Progenitor cell of endocrine pancreas (in vitro differentiated cells): ENCODE data around the gene MZT2A. TPM values are rescaled to one million over a fixed set of nuclear protein-coding genes. Genes with fewer than 3 reads are reported as not detected.
"Not testable (repeated sequence)": the region's sequence is repeated elsewhere in the genome, so short reads cannot be mapped to it uniquely, and the experiment has no call there.

ENCODE experiments used
- DNase-seq: peaks from one replicate; pipeline ENCODE4 v3.0.0; 2021; ENCODE audit warnings: low spot score; ENCODE audit not compliant: unreplicated experiment
- H3K27ac Mint-ChIP-seq: 2 replicates; pipeline ENCODE4 v1.8.0; 2021; ENCODE audit warnings: mild to moderate bottlenecking, moderate library complexity, mixed read lengths
- H3K27me3 Mint-ChIP-seq: 2 replicates; pipeline ENCODE4 v1.8.0; 2021; ENCODE audit warnings: mixed read lengths
- H3K36me3 Mint-ChIP-seq: 2 replicates; pipeline ENCODE4 v1.8.0; 2022; ENCODE audit warnings: mixed read lengths; ENCODE audit not compliant: insufficient read depth
- H3K4me1 Mint-ChIP-seq: 2 replicates; pipeline ENCODE4 v1.8.0; 2021; ENCODE audit warnings: low read depth, mixed read lengths
- H3K4me3 Mint-ChIP-seq: 2 replicates; pipeline ENCODE4 v1.8.0; 2021; ENCODE audit warnings: low read depth, mild to moderate bottlenecking, moderate library complexity, mixed read lengths
- H3K9me3 Mint-ChIP-seq: 2 replicates; pipeline ENCODE4 v1.8.0; 2021; ENCODE audit warnings: low read depth, mixed read lengths
- total RNA-seq: library from RNA; stranded (reverse); gene quantifications from 2 replicates; pipeline ENCODE4 v1.2.1, GENCODE V29; 2021
- TF ChIP-seq, protein P1 (sequence below): fragments of 200-600 bp; sonication (generic); IDR thresholded peaks from one replicate; pipeline ENCODE4 v1.5.0; 2021; ENCODE audit warnings: antibody characterized with exemption, mild to moderate bottlenecking; ENCODE audit not compliant: unreplicated experiment

Gene MZT2A
- total RNA-seq, 1 donor from 2014 or later = 69.5 TPM

DNA sequence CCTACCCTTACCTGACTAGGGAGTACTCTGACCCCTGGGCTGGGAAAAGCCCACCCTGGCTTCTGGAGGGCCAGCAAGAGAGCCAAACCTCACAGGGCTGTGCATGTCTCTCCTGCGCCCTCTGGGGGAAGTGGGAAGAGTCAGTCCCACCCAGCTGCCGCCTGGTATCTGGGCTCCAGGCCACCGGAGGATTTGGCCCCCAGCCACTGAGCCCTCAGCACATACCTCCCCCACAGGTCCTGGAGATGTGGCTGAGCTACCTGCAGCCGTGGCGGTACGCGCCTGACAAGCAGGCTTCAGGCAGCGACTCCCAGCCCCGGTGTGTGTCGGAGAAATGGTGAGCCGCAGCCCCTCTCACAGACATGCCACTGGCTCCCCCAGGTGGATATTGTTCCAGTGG is 24.4 kb upstream of the MZT2A start:
- H3K4me3 Mint-ChIP-seq, H3K27ac Mint-ChIP-seq, H3K9me3 Mint-ChIP-seq, H3K27me3 Mint-ChIP-seq, H3K4me1 Mint-ChIP-seq, H3K36me3 Mint-ChIP-seq, DNase-seq: not testable (repeated sequence)
- TF ChIP-seq, protein P1, sequence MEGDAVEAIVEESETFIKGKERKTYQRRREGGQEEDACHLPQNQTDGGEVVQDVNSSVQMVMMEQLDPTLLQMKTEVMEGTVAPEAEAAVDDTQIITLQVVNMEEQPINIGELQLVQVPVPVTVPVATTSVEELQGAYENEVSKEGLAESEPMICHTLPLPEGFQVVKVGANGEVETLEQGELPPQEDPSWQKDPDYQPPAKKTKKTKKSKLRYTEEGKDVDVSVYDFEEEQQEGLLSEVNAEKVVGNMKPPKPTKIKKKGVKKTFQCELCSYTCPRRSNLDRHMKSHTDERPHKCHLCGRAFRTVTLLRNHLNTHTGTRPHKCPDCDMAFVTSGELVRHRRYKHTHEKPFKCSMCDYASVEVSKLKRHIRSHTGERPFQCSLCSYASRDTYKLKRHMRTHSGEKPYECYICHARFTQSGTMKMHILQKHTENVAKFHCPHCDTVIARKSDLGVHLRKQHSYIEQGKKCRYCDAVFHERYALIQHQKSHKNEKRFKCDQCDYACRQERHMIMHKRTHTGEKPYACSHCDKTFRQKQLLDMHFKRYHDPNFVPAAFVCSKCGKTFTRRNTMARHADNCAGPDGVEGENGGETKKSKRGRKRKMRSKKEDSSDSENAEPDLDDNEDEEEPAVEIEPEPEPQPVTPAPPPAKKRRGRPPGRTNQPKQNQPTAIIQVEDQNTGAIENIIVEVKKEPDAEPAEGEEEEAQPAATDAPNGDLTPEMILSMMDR = peak; percentile 30

DNA sequence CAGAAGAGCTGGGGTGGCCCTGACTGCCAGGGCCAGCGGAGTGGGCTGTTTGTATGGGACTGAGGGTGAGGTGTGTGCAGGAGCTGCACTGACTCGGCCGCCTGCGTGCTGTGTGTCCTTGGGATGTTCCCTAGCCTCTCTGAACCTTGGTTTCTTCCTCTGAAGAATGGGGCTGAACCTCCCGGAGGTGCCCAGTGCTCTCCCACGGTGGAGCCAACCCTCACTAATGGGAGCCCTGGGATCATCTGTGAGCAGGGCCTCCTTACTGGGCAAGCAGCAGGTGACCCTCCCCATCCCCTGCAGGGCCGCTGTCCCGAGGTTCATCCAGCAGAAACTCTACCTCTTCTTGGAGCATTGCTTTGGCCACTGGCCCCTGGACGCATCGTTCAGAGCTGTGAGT is 23.8 kb upstream of the MZT2A start:
- no peak for DNase-seq
- Mint-ChIP-seq H3K27ac (no peak overlapping the region), H3K4me1 (no peaks in the 10 kb centered on the region), H3K4me3 (no peak overlapping the region), H3K27me3 (no peaks in the 10 kb centered on the region), H3K36me3 (peaks cover 5% of the 10 kb centered on the region), H3K9me3 (no peaks in the 10 kb centered on the region)
- TF ChIP-seq, protein P1 = no peak

DNA sequence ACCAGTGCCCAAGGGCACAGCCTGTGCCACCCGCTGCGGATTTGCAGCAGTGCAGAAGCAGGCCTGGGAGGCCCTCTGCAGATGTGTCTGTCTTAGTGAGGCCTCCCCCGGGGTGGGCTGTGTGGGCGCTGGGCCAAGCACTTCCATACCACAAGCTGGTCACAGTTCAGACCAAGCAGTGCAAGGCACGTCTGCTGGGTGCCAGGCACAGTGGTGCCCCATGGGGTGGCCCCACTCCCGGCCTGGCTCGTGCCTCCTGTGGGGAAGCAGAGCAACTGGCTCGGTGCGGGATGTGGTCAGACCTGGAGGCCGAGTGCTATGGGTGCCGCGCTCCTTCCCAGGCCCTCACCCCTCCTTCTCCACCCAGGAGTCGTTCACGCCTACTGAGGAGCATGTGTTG is 23.0 kb upstream of the MZT2A start:
- H3K36me3 Mint-ChIP-seq, H3K9me3 Mint-ChIP-seq, H3K4me1 Mint-ChIP-seq, H3K27me3 Mint-ChIP-seq, H3K27ac Mint-ChIP-seq, H3K4me3 Mint-ChIP-seq, DNase-seq: not testable (repeated sequence)

DNA sequence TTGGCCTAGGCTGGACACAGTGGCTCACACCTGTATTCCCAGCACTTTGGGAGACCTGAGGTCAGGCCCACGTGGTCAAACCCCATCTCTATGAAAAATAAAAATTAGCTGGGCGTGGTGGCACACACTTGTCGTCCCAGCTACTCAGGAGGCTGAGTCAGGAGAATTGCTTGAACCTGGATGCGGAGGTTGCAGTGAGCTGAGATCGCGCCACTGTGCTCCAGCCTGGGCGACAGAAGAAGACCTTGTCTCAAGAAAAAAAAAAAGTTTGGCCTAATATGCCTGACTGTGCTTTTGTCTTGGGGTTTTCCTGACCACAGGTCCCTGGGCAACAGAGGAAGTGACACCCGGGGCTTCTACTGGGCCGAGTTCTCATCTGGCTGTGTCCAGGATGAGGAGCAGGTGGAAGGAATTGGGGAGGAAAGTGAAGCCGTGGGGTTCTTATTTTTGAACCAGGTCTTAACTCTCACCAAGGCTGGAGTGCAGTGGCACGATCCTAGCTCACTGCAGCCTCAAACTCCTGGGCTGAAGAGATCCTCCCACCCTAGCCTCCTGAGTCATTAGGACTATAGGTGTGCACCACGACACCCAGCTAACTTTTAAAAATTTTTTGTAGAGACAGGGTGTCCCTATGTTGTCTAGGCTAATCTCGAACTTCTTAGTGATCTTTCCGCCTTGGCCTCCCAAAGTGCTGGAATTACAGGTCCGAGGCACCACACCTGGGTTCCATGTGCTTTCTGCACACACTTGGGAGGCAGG is 22.4 kb upstream of the MZT2A start:
- not testable (repeated sequence) for H3K4me1 Mint-ChIP-seq, H3K27ac Mint-ChIP-seq, H3K27me3 Mint-ChIP-seq, H3K36me3 Mint-ChIP-seq, H3K9me3 Mint-ChIP-seq, H3K4me3 Mint-ChIP-seq, DNase-seq

DNA sequence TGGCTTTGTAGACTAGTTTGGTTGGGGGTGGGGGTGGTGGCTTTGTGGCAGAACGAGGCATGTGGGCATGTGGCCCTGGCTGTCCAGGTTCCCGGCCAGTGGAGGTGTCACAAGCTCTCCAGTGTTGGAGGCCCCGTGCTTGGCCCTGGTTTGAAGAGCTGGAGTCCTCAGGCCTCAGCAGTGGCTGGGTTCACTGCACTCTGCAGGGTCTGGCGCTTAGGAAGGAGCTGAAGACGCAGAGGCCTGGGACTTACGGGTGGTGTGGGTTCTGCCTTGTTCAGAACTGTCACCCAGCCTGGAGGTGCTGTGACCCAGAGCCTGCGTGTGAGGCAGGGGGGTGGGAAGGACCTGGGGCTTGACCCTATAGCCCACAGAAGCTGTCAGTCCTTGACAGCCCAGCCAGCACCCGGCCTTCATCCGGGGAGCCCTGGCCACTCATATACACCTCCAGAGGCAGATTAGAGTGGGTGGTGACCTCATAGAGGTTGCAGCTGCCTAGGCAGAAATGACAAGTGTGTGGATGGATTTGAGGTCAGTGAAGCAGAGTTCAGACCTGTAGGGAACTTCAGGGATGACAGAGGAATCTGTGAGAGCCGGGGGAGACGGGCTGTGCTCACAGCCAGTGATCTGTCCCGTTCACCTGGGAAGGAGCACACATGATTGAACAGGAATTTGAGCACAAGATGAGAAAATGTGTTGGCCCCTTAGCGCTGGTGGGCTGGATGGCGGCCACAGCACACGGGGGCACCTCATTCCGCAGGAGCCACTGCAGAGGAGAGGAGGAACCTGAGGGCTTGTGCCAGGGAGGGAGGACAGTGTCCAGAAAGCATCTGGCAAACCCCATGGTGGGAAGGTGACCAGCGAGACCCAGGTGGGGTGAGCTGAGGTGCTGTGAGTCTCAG is 20.0 kb upstream of the MZT2A start:
- not testable (repeated sequence) for H3K36me3 Mint-ChIP-seq, H3K4me3 Mint-ChIP-seq, H3K27me3 Mint-ChIP-seq, H3K9me3 Mint-ChIP-seq, H3K4me1 Mint-ChIP-seq, DNase-seq
- peak overlapping the region; percentile 78 for H3K27ac Mint-ChIP-seq

DNA sequence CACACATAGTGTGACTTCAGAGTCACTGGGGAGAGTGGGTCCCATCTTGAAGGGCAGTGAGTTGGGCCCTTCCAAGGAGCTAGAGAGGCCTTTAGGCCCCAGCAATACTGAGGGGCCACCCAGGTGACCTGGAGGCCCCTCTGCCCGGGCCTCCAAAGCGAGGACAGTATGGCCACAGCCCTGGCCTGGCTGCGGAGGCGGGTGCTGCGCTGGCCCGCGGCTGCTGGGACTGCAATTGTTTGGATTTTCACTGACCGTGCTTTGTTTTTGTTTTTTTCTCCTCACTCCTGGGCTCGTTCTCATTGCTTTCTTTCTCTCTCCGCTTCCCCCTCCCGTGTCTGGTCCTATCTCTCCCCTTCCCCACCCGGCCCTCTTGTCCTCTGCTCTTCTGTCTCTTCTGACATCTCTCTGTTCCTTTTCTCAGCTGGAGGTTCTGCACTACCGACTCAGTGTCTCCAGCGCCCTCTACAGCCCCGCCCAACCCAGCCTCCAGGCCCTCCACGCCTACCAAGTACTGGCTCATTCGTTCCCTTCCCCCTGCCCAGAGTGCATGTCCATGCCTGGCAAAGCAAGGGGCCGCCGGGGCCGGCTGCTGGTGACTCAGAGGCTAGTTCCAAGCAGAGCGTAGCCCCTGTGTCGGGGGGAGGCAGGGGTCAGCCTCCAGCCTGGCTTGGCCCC is 19.2 kb upstream of the MZT2A start:
- H3K36me3 Mint-ChIP-seq, H3K27ac Mint-ChIP-seq, H3K4me1 Mint-ChIP-seq, DNase-seq, H3K4me3 Mint-ChIP-seq, H3K27me3 Mint-ChIP-seq, H3K9me3 Mint-ChIP-seq: not testable (repeated sequence)

DNA sequence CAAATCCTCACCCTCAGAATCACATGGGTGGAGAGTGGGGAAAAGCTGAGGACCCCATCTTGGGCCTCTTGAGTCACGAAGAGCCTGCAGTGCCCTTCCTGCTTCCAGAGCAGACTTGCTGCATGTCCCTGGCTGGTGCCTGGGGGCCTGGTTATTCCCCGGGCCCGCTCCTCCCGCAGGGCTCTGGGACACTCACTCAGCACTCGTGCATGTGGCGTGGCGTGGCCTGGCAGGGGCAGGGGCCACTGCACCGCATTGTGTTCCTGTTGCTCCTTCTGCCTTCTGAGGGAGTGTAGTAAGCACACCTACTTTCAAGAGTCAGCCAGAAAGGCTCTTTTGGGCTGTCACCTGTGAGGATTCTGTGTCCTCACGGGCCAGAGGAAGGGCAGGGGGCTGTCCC is 17.4 kb upstream of the MZT2A start:
- no peak overlapping the region for H3K27ac Mint-ChIP-seq
- H3K4me1 Mint-ChIP-seq = no peaks in the 10 kb centered on the region
- peaks cover 5% of the 10 kb centered on the region for H3K36me3 Mint-ChIP-seq

DNA sequence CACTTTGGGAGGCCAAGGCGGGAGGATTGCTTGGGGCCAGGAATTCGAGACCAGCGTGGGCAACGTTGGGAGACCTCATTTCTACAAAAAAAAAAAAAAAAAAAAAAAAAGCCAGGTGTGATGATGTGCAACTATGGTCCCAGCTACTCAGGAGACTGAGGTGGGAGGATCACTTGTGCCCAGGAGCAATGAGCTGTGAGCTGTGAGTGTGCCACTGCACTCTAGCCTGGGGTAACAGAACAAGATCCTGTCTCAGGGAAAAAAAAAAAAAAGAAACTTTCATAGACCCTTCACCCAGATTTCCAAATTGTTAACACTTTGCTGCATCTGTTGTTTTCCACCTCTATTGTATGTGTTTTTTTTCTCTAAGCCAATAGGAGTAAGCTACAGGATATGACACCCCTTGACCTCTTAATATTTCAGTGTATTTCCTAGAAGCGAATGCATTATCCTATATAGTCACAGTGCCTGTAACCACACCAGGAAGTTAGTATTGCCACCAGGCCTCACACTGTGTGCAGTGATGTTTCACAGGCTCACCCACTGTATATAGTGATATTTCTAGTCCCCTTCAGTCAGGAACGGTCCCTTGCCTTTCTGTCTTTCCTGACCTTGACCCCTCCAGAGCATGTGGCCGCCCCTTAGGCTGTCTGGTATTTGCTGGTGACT is 12.0 kb upstream of the MZT2A start:
- H3K4me3 Mint-ChIP-seq, H3K27me3 Mint-ChIP-seq, H3K27ac Mint-ChIP-seq, H3K36me3 Mint-ChIP-seq, DNase-seq, H3K4me1 Mint-ChIP-seq, H3K9me3 Mint-ChIP-seq: not testable (repeated sequence)

More for the DNA sequence above, 17.4 kb upstream of the MZT2A start:
- Mint-ChIP-seq H3K27me3 (no peaks in the 10 kb centered on the region), H3K9me3 (no peaks in the 10 kb centered on the region), H3K4me3 (no peak overlapping the region)
- no peak for DNase-seq
- TF ChIP-seq, protein P1 = no peak

DNA sequence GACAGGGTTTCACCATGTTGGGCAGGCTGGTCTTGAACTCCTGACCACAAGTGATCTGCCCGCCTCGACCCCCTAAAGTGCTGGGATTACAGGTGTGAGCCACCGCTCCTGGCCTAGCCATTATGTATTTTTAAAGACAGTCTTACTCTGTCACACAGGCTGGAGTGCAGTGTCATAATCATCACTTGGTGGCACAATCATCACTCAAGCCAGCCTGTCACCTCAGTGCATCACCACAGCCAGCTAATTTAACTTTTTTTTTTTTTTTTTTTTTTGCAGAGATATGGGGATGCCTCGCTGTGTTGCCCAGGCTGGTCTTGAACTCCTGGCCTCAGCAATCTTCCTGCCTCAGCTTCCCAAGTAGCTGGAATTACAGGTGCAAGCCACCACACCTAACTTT is 11.4 kb upstream of the MZT2A start:
- DNase-seq, H3K4me3 Mint-ChIP-seq, H3K27me3 Mint-ChIP-seq, H3K36me3 Mint-ChIP-seq, H3K27ac Mint-ChIP-seq, H3K9me3 Mint-ChIP-seq, H3K4me1 Mint-ChIP-seq: not testable (repeated sequence)
